Neuronal stem cell (in vitro differentiated cells): ENCODE results near the gene IPO8.
"Not testable (repeated sequence)": the region's sequence is repeated elsewhere in the genome, so short reads cannot be mapped to it uniquely, and the experiment has no call there.

Experiments used
- DNase-seq: peaks from one replicate; pipeline ENCODE4 v3.0.0-alpha.2; 2013; ENCODE audit warnings: low spot score
- H2AFZ ChIP-seq: one replicate; pipeline ENCODE4 v1.6.1; 2013; ENCODE audit warnings: mild to moderate bottlenecking, low read length, inconsistent platforms
- H2AK5ac ChIP-seq: 2 replicates; pipeline ENCODE4 v1.6.1; 2013; ENCODE audit warnings: low read depth, mild to moderate bottlenecking, inconsistent platforms, low read length, moderate library complexity, mixed read lengths
- H2BK120ac ChIP-seq: 2 replicates; pipeline ENCODE4 v1.6.1; 2013; ENCODE audit warnings: low read depth, mild to moderate bottlenecking, inconsistent platforms, low read length, moderate library complexity, mixed read lengths
- H2BK12ac ChIP-seq: one replicate; pipeline ENCODE4 v1.6.1; 2013; ENCODE audit warnings: low read length, inconsistent platforms
- H2BK15ac ChIP-seq: 2 replicates; pipeline ENCODE4 v1.6.1; 2013; ENCODE audit warnings: mild to moderate bottlenecking, low read length, inconsistent platforms, mixed read lengths
- H2BK5ac ChIP-seq: one replicate; pipeline ENCODE4 v1.6.1; 2013; ENCODE audit warnings: inconsistent platforms, mild to moderate bottlenecking, low read length, moderate library complexity
- H3K14ac ChIP-seq: one replicate; pipeline ENCODE4 v1.6.1; 2013; ENCODE audit warnings: low read length, inconsistent platforms
- H3K18ac ChIP-seq: 2 replicates; pipeline ENCODE4 v1.6.1; 2013; ENCODE audit warnings: low read length, inconsistent platforms
- H3K23ac ChIP-seq: 2 replicates; pipeline ENCODE4 v1.6.1; 2013; ENCODE audit warnings: low read depth, mild to moderate bottlenecking, mixed read lengths, low read length, inconsistent platforms; ENCODE audit not compliant: poor library complexity
- H3K27ac ChIP-seq: replicated peaks from 3 replicates; pipeline ENCODE4 v1.5.1; 2013; ENCODE audit warnings: low read length, inconsistent platforms
- H3K27me3 ChIP-seq, 3 experiments: 2 replicates each; pipeline ENCODE4 v1.6.1; 2013; ENCODE audit warnings: low read length in 3 of 3, mild to moderate bottlenecking in 2 of 3, inconsistent platforms in 1 of 3, low read depth in 1 of 3, mixed read lengths in 1 of 3, moderate library complexity in 1 of 3; ENCODE audit not compliant: control insufficient read depth in 3 of 3, insufficient read depth in 3 of 3
- H3K36me3 ChIP-seq, 2 donors: replicated peaks in 1 of 2; 2 replicates each; pipeline ENCODE4 v1.6.1; 2013; ENCODE audit warnings: low read length in 2 of 2; ENCODE audit not compliant: control insufficient read depth in 2 of 2, insufficient read depth in 2 of 2
- H3K4ac ChIP-seq: 2 replicates; pipeline ENCODE4 v1.6.1; 2013; ENCODE audit warnings: inconsistent platforms, mild to moderate bottlenecking, low read length, moderate library complexity
- H3K4me1 ChIP-seq, 2 donors: 1 replicate in 1 of 2; 2 replicates in 1 of 2; pipeline ENCODE4 v1.6.1; 2013; ENCODE audit warnings: low read length in 2 of 2, low read depth in 1 of 2; ENCODE audit not compliant: control insufficient read depth in 2 of 2, insufficient read depth in 1 of 2
- H3K4me2 ChIP-seq: one replicate; pipeline ENCODE4 v1.6.1; 2013; ENCODE audit warnings: mild to moderate bottlenecking, low read length, inconsistent platforms; ENCODE audit not compliant: insufficient read depth, poor library complexity, severe bottlenecking
- H3K4me3 ChIP-seq, 2 donors: 2 replicates each; pipeline ENCODE4 v1.5.1; 2013; ENCODE audit warnings: low read length in 2 of 2, mild to moderate bottlenecking in 2 of 2, inconsistent platforms in 1 of 2, moderate library complexity in 1 of 2
- H3K79me1 ChIP-seq: one replicate; pipeline ENCODE4 v1.6.1; 2013; ENCODE audit warnings: low read depth, mild to moderate bottlenecking, inconsistent platforms, low read length, moderate library complexity
- H3K9ac ChIP-seq: one replicate; pipeline ENCODE4 v1.6.1; 2013; ENCODE audit warnings: mild to moderate bottlenecking, low read depth, low read length, inconsistent platforms; ENCODE audit not compliant: poor library complexity
- H3K9me3 ChIP-seq, 2 donors: replicated peaks in 1 of 2; 2 replicates each; pipeline versions ENCODE3 to v1.6.1; 2013; ENCODE audit warnings: low read length in 2 of 2, mild to moderate bottlenecking in 2 of 2, inconsistent platforms in 1 of 2, low read depth in 1 of 2, mixed read lengths in 1 of 2, moderate library complexity in 1 of 2; ENCODE audit not compliant: control insufficient read depth in 2 of 2, insufficient read depth in 1 of 2
- H4K8ac ChIP-seq: one replicate; pipeline ENCODE4 v1.6.1; 2013; ENCODE audit warnings: low read depth, mild to moderate bottlenecking, inconsistent platforms, low read length, moderate library complexity
- H4K91ac ChIP-seq: one replicate; pipeline ENCODE4 v1.6.1; 2013; ENCODE audit warnings: low read length, low read depth, mild to moderate bottlenecking, inconsistent platforms; ENCODE audit not compliant: poor library complexity
- WGBS, 2 donors: extraction: QIAGEN DNeasy Blood & Tissue Kit; methylation state at CpG; one replicate each; pipeline ENCODE4 v1.1.7; 2013; ENCODE audit warnings: missing lambda C conversion rate in 2 of 2, mixed read lengths in 1 of 2; ENCODE audit not compliant: insufficient read length in 2 of 2, insufficient replicate concordance in 1 of 2; ENCODE audit errors: extremely low coverage in 2 of 2; 5-methylcytosine and 5-hydroxymethylcytosine counted together

The IPO8 gene

GRCh38 chr12:30621663-30622241 is 73.9 kb downstream of the IPO8 start:
- H3K4me2 ChIP-seq, H3K27ac ChIP-seq, H2BK15ac ChIP-seq, H4K8ac ChIP-seq, H2BK120ac ChIP-seq, H3K9ac ChIP-seq, H2AK5ac ChIP-seq, H3K9me3 ChIP-seq, H3K18ac ChIP-seq, H2BK5ac ChIP-seq, H3K23ac ChIP-seq, H2AFZ ChIP-seq, H3K4me3 ChIP-seq, DNase-seq, H3K36me3 ChIP-seq, H2BK12ac ChIP-seq, H4K91ac ChIP-seq, H3K14ac ChIP-seq, H3K4ac ChIP-seq, H3K4me1 ChIP-seq, H3K27me3 ChIP-seq, H3K79me1 ChIP-seq: not testable (repeated sequence)
- WGBS, 2 donors, result no CpG with 5 or more reads among the region's 4 CpGs

- H3K4me3 ChIP-seq, result no peak overlapping the region
- no peak overlapping the region for H2BK12ac ChIP-seq
- no peak overlapping the region for H3K27ac ChIP-seq
- no peak overlapping the region for H3K4ac ChIP-seq
- H4K91ac ChIP-seq, result no peak overlapping the region
- H2BK120ac ChIP-seq, result no peak overlapping the region
- H2AK5ac ChIP-seq, result no peak overlapping the region
- H3K9ac ChIP-seq, result no peak overlapping the region
- no peak for DNase-seq
- H3K4me2 ChIP-seq, result no peak overlapping the region
- no peak overlapping the region for H2BK5ac ChIP-seq
- no peak overlapping the region for H2BK15ac ChIP-seq
- H2AFZ ChIP-seq, result no peak overlapping the region
- H3K36me3 ChIP-seq, result no peaks in the 10 kb centered on the region
- no peaks in the 10 kb centered on the region for H3K9me3 ChIP-seq
- WGBS, 2 donors, result no CpG with 5 or more reads among the region's 5 CpGs
- no peak overlapping the region for H3K18ac ChIP-seq
- H3K79me1 ChIP-seq, result no peaks in the 10 kb centered on the region
- no peak overlapping the region for H3K23ac ChIP-seq
- peaks cover 0 to 7% of the 10 kb centered on the region in 2 donors for H3K4me1 ChIP-seq
- no peaks in the 10 kb centered on the region for H3K27me3 ChIP-seq
- no peak overlapping the region for H4K8ac ChIP-seq
- no peak overlapping the region for H3K14ac ChIP-seq
Observed at GRCh38 chr12:30617346-30618016, 78.2 kb downstream of the IPO8 start.

- Histone ChIP-seq H2AK5ac (no peak overlapping the region), H3K9ac (no peak overlapping the region), H3K4ac (no peak overlapping the region), H4K8ac (no peak overlapping the region), H3K23ac (no peak overlapping the region), H3K4me1 (peaks cover 0 to 7% of the 10 kb centered on the region in 2 donors), H2BK12ac (no peak overlapping the region), H4K91ac (no peak overlapping the region), H2AFZ (no peak overlapping the region), H3K4me3 (no peak overlapping the region), H3K9me3 (no peaks in the 10 kb centered on the region), H3K27ac (no peak overlapping the region), H2BK5ac (no peak overlapping the region), H3K18ac (no peak overlapping the region), H3K4me2 (no peak overlapping the region), H3K36me3 (no peaks in the 10 kb centered on the region), H2BK15ac (no peak overlapping the region), H3K79me1 (no peaks in the 10 kb centered on the region), H2BK120ac (no peak overlapping the region), H3K27me3 (no peaks in the 10 kb centered on the region), H3K14ac (no peak overlapping the region)
- DNase-seq, result no peak
Observed at GRCh38 chr12:30614031-30614430, 81.6 kb downstream of the IPO8 start.

DNA sequence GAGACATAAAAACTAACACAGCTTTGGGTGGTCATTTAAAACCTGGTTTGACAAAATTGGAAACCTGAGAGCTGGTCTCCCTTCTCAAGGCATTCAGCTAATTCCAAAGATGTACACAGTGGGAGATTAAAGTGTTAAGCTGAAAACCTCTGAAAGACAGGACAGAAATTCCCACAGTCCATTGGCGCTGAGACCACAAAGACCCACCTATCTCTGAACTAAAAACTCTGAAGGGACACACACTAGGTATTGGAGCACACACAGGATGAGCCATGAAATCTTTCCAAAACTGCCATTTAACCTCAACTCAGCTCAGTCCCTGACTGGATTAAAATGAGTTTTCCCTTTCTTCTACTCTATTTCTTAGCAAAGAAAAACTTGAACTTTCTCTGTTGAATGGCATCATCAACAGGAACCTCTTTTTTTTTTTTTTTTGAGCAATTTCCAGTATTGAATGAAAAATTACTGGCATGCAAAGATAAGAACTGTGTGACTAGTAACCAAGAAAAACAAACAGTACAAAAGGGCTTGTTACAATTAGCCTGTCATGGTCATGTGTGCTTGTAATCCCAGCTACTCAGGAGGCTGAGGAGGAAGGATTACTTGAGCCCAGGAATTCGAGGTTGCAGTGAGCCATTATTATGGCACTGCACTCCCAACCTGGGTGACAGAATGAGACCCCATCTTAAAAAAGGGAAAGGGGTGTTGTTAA is 82.4 kb downstream of the IPO8 start:
- WGBS, 2 donors, result no CpG with 5 or more reads among the region's 2 CpGs

More for the DNA sequence above, 82.4 kb downstream of the IPO8 start:
- H3K4me2 ChIP-seq, result no peak overlapping the region
- H3K23ac ChIP-seq, result no peak overlapping the region
- H3K79me1 ChIP-seq, result no peaks in the 10 kb centered on the region
- no peak overlapping the region for H3K4ac ChIP-seq
- H3K18ac ChIP-seq, result no peak overlapping the region
- no peak overlapping the region for H2AK5ac ChIP-seq
- no peaks in the 10 kb centered on the region for H3K9me3 ChIP-seq
- H2AFZ ChIP-seq, result no peak overlapping the region
- H2BK12ac ChIP-seq, result no peak overlapping the region
- no peaks in the 10 kb centered on the region for H3K27me3 ChIP-seq
- no peak overlapping the region for H4K8ac ChIP-seq
- H3K14ac ChIP-seq, result no peak overlapping the region
- H3K4me3 ChIP-seq, result no peak overlapping the region
- H2BK5ac ChIP-seq, result no peak overlapping the region
- H3K9ac ChIP-seq, result no peak overlapping the region
- H2BK120ac ChIP-seq, result no peak overlapping the region
- H3K27ac ChIP-seq, result no peak overlapping the region
- no peak overlapping the region for H4K91ac ChIP-seq
- no peak overlapping the region for H2BK15ac ChIP-seq
- DNase-seq, result no peak
- H3K36me3 ChIP-seq, result no peaks in the 10 kb centered on the region
- peaks cover 0 to 7% of the 10 kb centered on the region in 2 donors for H3K4me1 ChIP-seq
